ENCODE results near the gene SECISBP2. TPM values are rescaled to one million over a fixed set of nuclear protein-coding genes. Genes with fewer than 3 reads are reported as not detected.

The SECISBP2 gene
- total and polyA plus RNA-seq, 2 donors (not counting 1 experiment from before 2014, with no cell fraction given) = 23.0 to 33.0 TPM

DNA sequence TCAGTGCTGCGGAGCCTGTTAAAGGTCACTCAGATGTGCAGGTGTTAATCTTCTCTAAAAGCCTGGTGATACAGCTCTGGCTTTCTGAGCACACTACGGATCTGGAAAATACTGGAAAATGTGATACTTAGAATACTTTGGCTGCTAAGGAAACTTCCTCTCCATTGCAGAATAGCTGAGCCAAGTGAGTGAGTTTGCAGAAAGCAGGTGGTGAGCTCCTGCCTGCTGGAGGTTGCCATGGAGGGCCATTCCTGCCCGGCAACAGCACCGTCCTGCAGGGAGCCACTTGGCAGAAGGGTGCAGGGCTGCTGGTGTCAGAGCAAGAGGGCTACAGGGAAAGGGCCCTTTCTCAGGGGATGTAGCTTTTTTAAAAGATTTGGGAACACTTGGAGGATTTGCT lies 40.7 kb downstream of the SECISBP2 start:
- Histone ChIP-seq H3K27ac (ENCODE audit: insufficient read depth, low read length) (no peak overlapping the region), H3K4me2 (ENCODE audit: extremely low read depth, insufficient read depth, low read length) (no peak overlapping the region), H3K4me1 (ENCODE audit: control insufficient read depth, extremely low read depth, insufficient read depth, low read length) (no peaks in the 10 kb centered on the region), H3K4me3 (replicated peaks in 1 of 4; ENCODE audit: control extremely low read depth in 1 of 4, insufficient read depth in 1 of 4, low read depth in 3 of 4, low read length in 4 of 4) (no peak overlapping the region), H4K20me1 (ENCODE audit: control insufficient read depth, extremely low read depth, insufficient read depth, low read length) (no peaks in the 10 kb centered on the region), H2AFZ (ENCODE audit: low read length) (no peak overlapping the region), H3K36me3 (ENCODE audit: control insufficient read depth, insufficient read depth, low read length) (peaks cover 10% of the 10 kb centered on the region), H3K9me3 (ENCODE audit: control insufficient read depth, insufficient read depth, low read depth, low read length) (no peaks in the 10 kb centered on the region), H3K9ac (ENCODE audit: insufficient read depth, low read length) (no peak overlapping the region), H3K27me3 (ENCODE audit: control insufficient read depth, insufficient read depth, low read length) (no peaks in the 10 kb centered on the region), H3K79me2 (ENCODE audit: control insufficient read depth, insufficient read depth, low read length) (no peaks in the 10 kb centered on the region)
- peak in 1 of 2 donors; percentile 6 for DNase-seq (ENCODE audit: low read depth in 2 of 2)
- TF ChIP-seq CTCF (conservative IDR thresholded peaks at IDR 0.05 in 1 of 2, IDR thresholded peaks at IDR 0.05 in 1 of 2; ENCODE audit: low read depth in 1 of 2, low read length in 2 of 2) (no peak), EZH2 (IDR thresholded peaks at IDR 0.05; ENCODE audit: low read length, missing control alignments) (no peak)

DNA sequence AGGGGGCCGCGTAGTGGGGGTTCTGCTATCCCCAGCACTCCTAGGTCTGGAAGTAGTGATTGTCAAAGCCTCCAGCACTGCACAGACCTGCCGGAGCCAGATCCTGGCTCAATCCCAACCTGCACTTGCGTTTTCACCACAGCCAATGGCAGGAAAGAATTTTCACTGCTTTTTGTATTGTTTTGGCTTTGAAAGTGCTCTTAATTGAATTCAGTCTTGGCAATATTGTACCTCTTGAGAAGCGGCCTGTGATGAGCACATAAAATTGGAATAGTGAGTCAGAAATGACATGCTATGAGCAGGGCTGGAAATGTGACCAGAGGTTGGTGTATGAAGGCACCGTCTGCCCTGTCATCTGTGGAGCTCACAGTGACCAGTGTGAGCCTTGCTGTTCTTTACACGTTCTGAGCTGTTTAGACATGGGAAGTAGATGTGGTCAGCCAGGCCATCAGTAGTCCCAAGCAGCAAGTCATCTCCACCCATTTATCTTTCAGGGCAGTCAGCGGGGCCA lies 41.5 kb downstream of the SECISBP2 start:
- Histone ChIP-seq H3K4me1 (ENCODE audit: control insufficient read depth, extremely low read depth, insufficient read depth, low read length) (no peaks in the 10 kb centered on the region), H3K27me3 (ENCODE audit: control insufficient read depth, insufficient read depth, low read length) (no peaks in the 10 kb centered on the region), H3K79me2 (ENCODE audit: control insufficient read depth, insufficient read depth, low read length) (no peaks in the 10 kb centered on the region), H4K20me1 (ENCODE audit: control insufficient read depth, extremely low read depth, insufficient read depth, low read length) (no peaks in the 10 kb centered on the region), H3K9ac (ENCODE audit: insufficient read depth, low read length) (no peak overlapping the region), H3K4me2 (ENCODE audit: extremely low read depth, insufficient read depth, low read length) (no peak overlapping the region), H3K4me3 (replicated peaks in 1 of 4; ENCODE audit: control extremely low read depth in 1 of 4, insufficient read depth in 1 of 4, low read depth in 3 of 4, low read length in 4 of 4) (no peak overlapping the region), H3K36me3 (ENCODE audit: control insufficient read depth, insufficient read depth, low read length) (peaks cover 6% of the 10 kb centered on the region), H3K9me3 (ENCODE audit: control insufficient read depth, insufficient read depth, low read depth, low read length) (no peaks in the 10 kb centered on the region), H2AFZ (ENCODE audit: low read length) (no peak overlapping the region), H3K27ac (ENCODE audit: insufficient read depth, low read length) (no peak overlapping the region)
- DNase-seq (ENCODE audit: low read depth in 2 of 2) = peak in 1 of 2 donors; percentile 4
- no peak for TF ChIP-seq CTCF (conservative IDR thresholded peaks at IDR 0.05 in 1 of 2, IDR thresholded peaks at IDR 0.05 in 1 of 2; ENCODE audit: low read depth in 1 of 2, low read length in 2 of 2)
- TF ChIP-seq EZH2 (IDR thresholded peaks at IDR 0.05; ENCODE audit: low read length, missing control alignments) = no peak

GRCh38 chr9:89360465-89360864 lies 42.2 kb downstream of the SECISBP2 start:
- no peak overlapping the region for H2AFZ ChIP-seq (ENCODE audit: low read length)

More at GRCh38 chr9:89360465-89360864, 42.2 kb downstream of the SECISBP2 start:
- no peaks in the 10 kb centered on the region for H3K79me2 ChIP-seq (ENCODE audit: control insufficient read depth, insufficient read depth, low read length)
- no peak overlapping the region for H3K4me2 ChIP-seq (ENCODE audit: extremely low read depth, insufficient read depth, low read length)
- no peak overlapping the region for H3K9ac ChIP-seq (ENCODE audit: insufficient read depth, low read length)
- TF ChIP-seq CTCF (conservative IDR thresholded peaks at IDR 0.05 in 1 of 2, IDR thresholded peaks at IDR 0.05 in 1 of 2; ENCODE audit: low read depth in 1 of 2, low read length in 2 of 2) (no peak), EZH2 (IDR thresholded peaks at IDR 0.05; ENCODE audit: low read length, missing control alignments) (no peak)
- no peaks in the 10 kb centered on the region for H3K27me3 ChIP-seq (ENCODE audit: control insufficient read depth, insufficient read depth, low read length)
- peak in 1 of 2 donors; percentile 3 for DNase-seq (ENCODE audit: low read depth in 2 of 2)
- H4K20me1 ChIP-seq (ENCODE audit: control insufficient read depth, extremely low read depth, insufficient read depth, low read length) = no peaks in the 10 kb centered on the region
- H3K36me3 ChIP-seq (ENCODE audit: control insufficient read depth, insufficient read depth, low read length) = peaks cover 6% of the 10 kb centered on the region
- H3K9me3 ChIP-seq (ENCODE audit: control insufficient read depth, insufficient read depth, low read depth, low read length) = no peaks in the 10 kb centered on the region
- H3K4me3 ChIP-seq (replicated peaks in 1 of 4; ENCODE audit: control extremely low read depth in 1 of 4, insufficient read depth in 1 of 4, low read depth in 3 of 4, low read length in 4 of 4) = no peak overlapping the region
- H3K4me1 ChIP-seq (ENCODE audit: control insufficient read depth, extremely low read depth, insufficient read depth, low read length) = no peaks in the 10 kb centered on the region
- H3K27ac ChIP-seq (ENCODE audit: insufficient read depth, low read length) = no peak overlapping the region

Measured in fibroblast of lung (primary cell).